GM20000 (cell line): ENCODE results near the gene CDCP1.

ENCODE experiments used
- DNase-seq: peaks from one replicate; pipeline ENCODE4 v3.0.0; 2012; ENCODE audit warnings: low spot score
- CTCF ChIP-seq: IDR thresholded peaks from 2 replicates; pipeline ENCODE4 v1.5.1; 2012; ENCODE audit warnings: mild to moderate bottlenecking, control low read depth; ENCODE audit errors: extremely low read depth, missing control alignments

CDCP1 gene

GRCh38 chr3:45132568-45133211 lies 13.5 kb downstream of the CDCP1 start:
- DNase-seq: no peak
- TF ChIP-seq CTCF: no peak

GRCh38 chr3:45131201-45131600 lies 15.0 kb downstream of the CDCP1 start:
- no peak for TF ChIP-seq CTCF
- no peak for DNase-seq

- no peak for TF ChIP-seq CTCF
- no peak for DNase-seq
These were observed 15.7 kb downstream of the CDCP1 start for GRCh38 chr3:45130476-45130875.

GRCh38 chr3:45128950-45129349 lies 17.2 kb downstream of the CDCP1 start:
- no peak for TF ChIP-seq CTCF
- no peak for DNase-seq

- no peak for TF ChIP-seq CTCF
- DNase-seq: no peak
These were observed 18.9 kb downstream of the CDCP1 start for GRCh38 chr3:45127130-45127822.

GRCh38 chr3:45126730-45127129 lies 19.4 kb downstream of the CDCP1 start:
- TF ChIP-seq CTCF: no peak
- DNase-seq: no peak

GRCh38 chr3:45125550-45126026 lies 20.6 kb downstream of the CDCP1 start:
- no peak for TF ChIP-seq CTCF
- DNase-seq: no peak
